IMR-90 (cell line): Measurements from ENCODE around the gene ERGIC1.

Source experiments
- BHLHE40 ChIP-seq: fragments of 150-350 bp; IDR thresholded peaks from 2 replicates; pipeline ENCODE4 v1.6.1; 2016; ENCODE audit warnings: mild to moderate bottlenecking, low read depth, low read length
- CHD1 ChIP-seq: IDR thresholded peaks from 2 replicates; pipeline ENCODE4 v1.6.1; 2012; ENCODE audit warnings: low read depth, low read length, improper control_type of control experiment
- CTCF ChIP-seq: conservative IDR thresholded peaks from 2 replicates; pipeline ENCODE4 v1.5.1; 2012; ENCODE audit warnings: mild to moderate bottlenecking, low read depth, low read length, improper control_type of control experiment
- MAZ ChIP-seq: IDR thresholded peaks from 2 replicates; pipeline ENCODE4 v1.6.1; 2012; ENCODE audit warnings: low read depth, mild to moderate bottlenecking, low read length, improper control_type of control experiment, moderate library complexity, borderline replicate concordance
- POLR2A ChIP-seq: IDR thresholded peaks from 2 replicates; pipeline ENCODE4 v1.6.1; 2012; ENCODE audit warnings: mild to moderate bottlenecking, low read depth, low read length
- RAD21 ChIP-seq: IDR thresholded peaks from 2 replicates; pipeline ENCODE4 v1.6.1; 2012; ENCODE audit warnings: low read length, improper control_type of control experiment
- RCOR1 ChIP-seq: IDR thresholded peaks from 2 replicates; pipeline ENCODE4 v1.6.1; 2012; ENCODE audit warnings: mild to moderate bottlenecking, low read length, improper control_type of control experiment; ENCODE audit not compliant: insufficient replicate concordance
- USF2 ChIP-seq: fragments of 150-350 bp; IDR thresholded peaks from 2 replicates; pipeline ENCODE4 v1.6.1; 2017; ENCODE audit warnings: mild to moderate bottlenecking, antibody characterized with exemption, low read length, low read depth

GRCh38 chr5:172943906-172944305 is 109.9 kb downstream of the ERGIC1 start:
- TF ChIP-seq USF2 (no peak), CTCF (no peak), MAZ (no peak), RCOR1 (no peak), POLR2A (no peak; the same call in 1 of the 2 replicates), RAD21 (no peak), BHLHE40 (no peak), CHD1 (no peak)
